Head of caudate nucleus (tissue), 42 donors: ENCODE results near the gene SULT1C4.

Experiments used
- DNase-seq, 42 donors: peaks; one replicate each; pipeline versions ENCODE4 v3.0.0 to v3.0.0-alpha.2; 2020 to 2021; ENCODE audit warnings: mixed read lengths in 7 of 42
- intact Hi-C: fragments of 100-400 bp; cut with DNase I; formaldehyde crosslinking; loops from one replicate; pipeline ENCODE4 v1.15.0; 2022

SULT1C4 gene

DNA sequence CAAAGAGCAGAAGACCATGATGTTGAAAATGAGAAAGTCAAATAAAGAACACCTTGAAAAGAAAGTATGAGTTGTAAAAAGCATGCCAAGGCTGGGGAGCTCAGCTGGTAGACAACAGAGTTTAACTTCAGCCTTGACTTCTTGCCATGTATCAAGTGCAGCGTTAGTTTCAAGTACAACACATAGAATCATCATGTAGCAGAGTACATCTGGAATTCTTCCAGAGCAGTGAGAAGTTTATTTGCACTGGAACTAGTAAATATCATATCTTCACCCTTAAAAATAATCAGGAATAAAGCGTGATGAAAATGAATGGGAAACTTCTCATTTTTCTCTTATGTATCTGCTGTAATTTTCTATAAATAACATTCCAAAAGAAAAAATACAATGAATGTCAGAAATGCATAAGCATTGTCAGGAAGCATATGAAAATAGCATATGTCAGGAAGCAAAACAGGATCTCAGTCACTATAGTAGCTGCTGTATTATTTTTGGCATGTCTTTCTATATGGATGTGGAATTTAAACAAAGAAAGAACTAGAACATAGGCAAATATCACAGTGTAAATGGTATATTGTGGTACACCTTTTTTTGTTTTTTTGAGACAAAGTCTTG lies 10.1 kb upstream of the SULT1C4 start:
- no peak for DNase-seq

DNA sequence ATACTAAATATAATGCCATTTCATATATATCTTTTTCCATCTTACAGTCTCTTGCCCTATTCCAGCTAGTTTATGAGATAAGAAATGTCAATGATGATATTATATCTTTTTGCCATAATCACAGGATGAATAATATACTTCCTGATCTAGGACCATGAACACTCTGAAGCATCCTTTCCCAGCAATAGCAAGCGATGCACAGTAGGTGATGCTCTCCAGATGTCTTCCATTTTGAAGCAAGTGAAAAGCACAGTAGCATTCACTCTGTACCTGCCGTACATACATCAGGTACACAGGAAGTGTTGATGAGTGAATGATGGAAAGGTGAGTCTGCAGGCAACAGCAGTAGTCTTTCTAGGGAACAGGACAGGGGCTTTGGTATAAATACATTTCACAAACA lies 8.6 kb upstream of the SULT1C4 start:
- no peak for DNase-seq
- intact Hi-C loops, result no loop called here

More for the DNA sequence above, 10.1 kb upstream of the SULT1C4 start:
- intact Hi-C loops, result no loop called here

DNA sequence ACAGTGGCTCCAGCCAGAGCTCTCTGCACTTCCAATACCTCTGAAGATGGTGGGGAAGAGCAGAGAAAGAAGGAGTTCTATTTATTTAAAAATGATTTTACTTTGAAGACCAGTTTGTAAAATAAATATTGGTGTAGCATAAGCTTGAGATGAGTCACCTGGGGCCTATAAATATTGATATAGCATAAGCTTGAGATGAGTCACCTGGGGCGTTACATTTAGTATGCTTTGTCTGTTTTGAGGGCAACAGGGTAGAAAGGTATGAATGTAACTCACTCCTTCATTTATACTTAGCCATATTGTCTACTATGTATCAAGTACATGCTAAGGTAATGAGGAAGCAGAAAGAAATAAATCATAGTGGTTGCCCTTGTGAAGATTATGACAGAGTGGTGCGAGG lies 7.7 kb upstream of the SULT1C4 start:
- DNase-seq, result no peak
- intact Hi-C loops, result no loop called here

DNA sequence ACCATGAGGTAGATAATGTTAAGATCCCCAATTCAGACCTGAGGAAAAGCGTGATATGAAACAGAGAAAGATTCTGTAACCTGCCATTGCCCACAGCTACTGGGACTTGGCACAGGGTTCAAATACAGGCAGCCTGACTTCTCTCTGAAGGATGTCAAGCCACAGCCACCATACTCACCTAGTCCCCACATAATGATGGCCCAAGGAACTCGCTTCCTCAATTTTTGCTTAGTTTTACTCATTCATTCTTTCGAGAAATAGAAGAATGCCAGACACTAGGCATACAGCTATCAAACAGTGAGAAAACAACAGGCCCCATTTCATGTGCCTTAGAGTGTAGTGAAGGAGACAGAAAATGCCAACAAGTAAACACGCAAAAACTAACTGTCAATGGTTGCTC lies 980 bp upstream of the SULT1C4 start:
- DNase-seq, result no peak
- intact Hi-C loops, result no loop called here

DNA sequence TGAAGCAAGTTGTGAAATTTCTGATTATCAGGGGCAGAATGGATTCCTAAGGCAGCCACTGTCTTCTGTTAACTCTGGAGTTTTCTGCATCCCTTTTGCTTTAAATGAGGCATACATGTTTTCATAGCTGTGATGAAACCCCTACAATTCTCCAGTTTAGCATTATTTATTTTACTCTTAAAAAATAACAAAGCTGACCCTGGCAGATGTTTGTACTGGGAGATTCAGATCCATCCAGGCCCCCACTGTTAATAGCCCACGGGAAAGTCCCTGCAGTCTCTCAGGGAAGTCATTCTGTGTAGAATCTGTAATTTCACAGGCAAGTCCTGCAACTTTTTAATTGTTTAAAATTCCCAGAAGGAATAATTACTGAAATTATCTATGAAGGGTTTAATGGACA lies 353 bp upstream of the SULT1C4 start:
- intact Hi-C loops, result no loop called here
- no peak for DNase-seq

DNA sequence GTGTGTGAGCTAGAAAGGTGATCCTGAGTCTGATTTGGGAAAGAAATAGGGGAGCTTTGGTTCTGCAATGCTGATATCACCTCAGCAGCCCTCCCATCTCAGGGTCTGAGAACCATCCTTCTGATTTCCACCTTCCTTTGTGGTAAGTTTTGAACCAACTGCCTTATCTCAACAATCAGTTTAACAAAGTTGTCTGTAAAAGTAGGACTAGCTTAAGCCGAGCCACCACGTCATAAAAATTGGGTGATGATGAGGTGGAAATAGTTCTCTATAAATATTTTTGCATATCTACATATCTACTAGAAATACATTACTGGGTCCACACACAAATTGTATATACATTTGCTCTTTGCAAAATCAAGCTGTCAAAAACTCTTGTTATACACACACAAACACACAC lies 1.1 kb downstream of the SULT1C4 start:
- no peak for DNase-seq
- intact Hi-C loops, result no loop called here

DNA sequence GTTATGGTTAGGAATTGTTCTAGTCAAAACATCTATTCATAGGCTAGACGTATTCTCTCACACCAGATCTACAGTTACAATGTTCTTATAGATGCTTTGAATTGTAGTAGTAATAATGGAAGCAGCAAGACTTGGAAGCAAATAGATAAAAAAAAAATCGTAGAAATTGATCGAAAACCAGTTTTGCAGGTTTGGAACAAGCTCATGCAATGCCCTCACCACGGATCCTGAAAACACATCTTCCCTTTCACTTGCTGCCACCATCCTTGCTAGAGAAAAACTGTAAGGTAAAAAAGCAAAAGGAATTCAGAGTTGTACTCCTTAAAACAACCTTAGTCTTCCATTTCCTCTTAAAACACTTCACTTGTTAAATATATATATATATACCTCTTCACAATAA lies 4.4 kb downstream of the SULT1C4 start:
- DNase-seq, result no peak
- intact Hi-C loops, result no loop called here

DNA sequence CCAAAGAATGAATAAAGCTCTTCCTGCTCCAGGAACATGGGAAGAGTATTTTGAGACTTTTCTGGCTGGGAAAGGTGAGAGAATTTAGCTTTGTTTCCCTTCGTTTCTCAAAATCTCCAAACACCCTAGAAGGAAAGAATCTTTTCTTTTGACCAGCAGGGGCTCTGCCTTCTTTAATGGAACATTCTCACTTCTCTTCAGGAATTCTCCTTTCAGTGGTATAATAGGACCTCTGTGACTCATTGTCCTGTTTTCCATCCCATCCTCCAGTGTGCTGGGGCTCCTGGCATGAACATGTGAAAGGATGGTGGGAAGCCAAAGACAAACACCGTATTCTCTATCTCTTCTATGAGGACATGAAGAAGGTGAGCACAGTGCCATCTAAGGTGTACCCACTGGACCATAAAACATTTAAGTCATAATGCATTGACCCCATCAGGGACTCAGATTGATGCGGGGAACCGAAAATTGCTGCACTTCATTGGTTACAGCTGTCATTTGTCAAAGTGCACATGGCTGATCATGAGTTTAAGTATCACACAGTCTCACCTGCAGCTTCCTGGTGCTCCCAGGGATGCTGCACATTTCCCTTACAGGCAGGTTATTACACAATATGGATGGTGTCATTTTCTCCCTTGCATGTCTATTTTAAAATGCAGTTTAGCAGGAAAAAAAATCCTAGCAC lies 5.5 kb downstream of the SULT1C4 start:
- intact Hi-C loops, result no loop called here
- no peak for DNase-seq

DNA sequence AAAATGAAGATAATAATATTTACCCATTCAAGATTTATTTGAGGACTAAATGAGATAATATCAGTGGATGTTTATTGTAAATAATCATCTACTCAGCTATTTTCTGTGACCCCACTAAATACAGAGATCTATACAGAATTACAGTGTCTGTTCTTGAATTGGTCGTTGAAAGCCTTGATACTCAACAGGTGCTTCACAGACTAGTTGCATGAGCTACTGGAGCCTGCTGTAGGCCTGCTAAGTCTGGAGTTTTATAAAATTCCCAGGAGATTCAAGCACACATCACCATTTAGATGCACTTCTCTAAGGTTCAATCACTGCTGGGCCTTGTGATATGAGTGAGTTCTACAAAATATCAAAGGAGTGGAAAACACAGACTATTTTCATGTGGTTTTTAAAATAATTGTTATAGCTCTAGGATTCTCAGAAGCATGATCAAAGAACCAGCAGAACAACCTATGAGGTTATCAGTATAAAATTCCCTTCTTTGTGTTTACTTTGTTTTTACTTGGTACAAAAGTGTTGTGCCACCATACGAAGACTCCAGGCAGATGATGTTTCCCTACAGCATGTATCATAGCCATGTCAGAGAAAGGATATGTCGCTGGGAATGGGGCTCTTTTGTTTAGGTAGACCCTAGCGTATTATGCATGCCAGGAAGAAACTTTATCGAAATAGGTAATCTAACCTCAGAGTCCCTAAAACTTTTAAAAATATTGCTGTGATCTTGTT lies 7.1 kb downstream of the SULT1C4 start:
- DNase-seq, result no peak
- intact Hi-C loops, result no loop called here

DNA sequence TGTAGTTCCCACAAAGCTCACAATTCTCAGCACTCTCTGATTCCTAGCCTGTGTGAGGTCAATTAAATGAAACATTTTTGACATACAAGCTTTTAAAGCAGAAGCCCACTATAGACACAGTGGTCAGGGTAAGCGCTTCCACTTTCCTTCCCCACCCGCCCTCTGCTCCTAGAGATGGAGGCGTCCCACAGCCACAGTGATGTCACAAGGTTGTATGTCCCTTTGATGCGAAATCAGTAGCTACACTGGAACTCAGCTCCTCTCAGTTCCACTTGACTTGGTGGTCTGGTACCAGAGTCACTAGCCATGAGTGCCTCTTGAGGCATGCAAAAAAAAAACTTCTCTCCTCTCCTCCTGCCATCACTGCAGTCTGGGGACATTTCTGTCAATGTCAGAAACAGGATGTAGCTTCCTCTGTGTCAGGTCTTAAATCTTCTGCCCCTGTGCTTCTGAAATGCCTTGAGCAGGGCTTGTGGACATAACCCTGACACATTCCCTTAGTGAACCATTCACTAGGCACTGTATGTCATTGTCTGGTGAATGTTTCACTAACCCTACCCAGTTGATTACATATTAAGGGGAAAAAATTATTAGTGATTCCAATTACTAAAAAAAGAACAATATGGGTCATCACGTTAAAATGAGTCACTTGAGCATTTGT lies 7.8 kb downstream of the SULT1C4 start:
- intact Hi-C loops, result no loop called here
- DNase-seq, result no peak

DNA sequence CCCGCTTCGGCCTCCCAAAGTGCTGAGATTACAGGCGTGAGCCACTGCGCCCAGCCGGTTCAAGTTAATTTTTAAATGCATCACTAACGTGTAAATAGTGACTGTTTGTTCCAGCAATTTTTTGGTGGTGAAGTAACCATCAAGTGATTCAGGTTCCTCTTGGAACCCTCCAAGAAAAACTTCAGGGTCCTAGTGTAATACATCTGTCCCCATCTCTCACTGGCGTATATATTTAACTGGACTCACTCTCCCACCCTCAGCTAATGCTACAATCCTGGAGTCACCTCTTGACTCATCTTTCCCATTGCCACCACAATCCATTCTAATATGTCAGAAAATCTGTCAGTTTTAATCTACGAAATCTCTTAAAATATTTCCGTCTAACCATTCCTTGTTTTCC lies 10.3 kb downstream of the SULT1C4 start:
- intact Hi-C loops, result no loop called here

DNA sequence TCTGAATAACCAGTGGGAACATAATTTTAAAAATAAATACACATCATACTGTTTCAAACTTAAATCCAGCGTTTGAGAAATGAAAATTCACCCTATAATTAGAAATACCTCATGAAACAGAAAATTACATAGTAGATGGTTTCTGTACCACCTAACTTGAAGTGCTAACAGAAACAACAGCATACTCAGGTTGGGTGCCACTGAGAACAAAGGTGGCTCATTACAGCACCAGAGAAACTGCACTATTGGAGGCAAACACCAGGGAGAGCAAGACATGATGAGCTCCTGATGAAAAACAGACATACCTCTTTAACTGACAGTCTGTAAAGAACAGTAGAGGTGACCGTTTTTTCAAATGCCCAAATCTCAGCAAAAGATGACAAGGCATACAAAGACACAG lies 12.6 kb downstream of the SULT1C4 start:
- DNase-seq, result no peak
- intact Hi-C loops, result no loop called here

More for the DNA sequence above, 10.3 kb downstream of the SULT1C4 start:
- no peak for DNase-seq

DNA sequence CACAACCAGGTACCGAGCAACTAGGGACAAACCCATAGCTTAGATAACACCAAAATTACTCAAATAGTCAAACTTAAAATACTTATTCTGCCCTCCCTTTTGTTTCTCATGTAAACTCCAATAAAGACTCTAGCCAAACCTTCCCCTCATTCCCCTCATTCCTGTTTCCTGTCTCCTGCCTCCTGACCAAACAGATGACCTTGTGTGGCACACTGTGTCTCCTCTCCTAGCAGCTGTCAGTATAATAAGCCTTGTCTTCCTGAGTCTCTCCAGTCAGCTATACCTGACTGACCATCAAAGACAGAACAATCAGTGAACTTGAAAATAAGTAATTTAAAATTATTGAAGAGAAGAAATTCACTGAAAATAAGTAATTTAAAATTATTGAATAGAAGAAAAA lies 14.3 kb downstream of the SULT1C4 start:
- DNase-seq, result no peak
- intact Hi-C loops, result no loop called here

DNA sequence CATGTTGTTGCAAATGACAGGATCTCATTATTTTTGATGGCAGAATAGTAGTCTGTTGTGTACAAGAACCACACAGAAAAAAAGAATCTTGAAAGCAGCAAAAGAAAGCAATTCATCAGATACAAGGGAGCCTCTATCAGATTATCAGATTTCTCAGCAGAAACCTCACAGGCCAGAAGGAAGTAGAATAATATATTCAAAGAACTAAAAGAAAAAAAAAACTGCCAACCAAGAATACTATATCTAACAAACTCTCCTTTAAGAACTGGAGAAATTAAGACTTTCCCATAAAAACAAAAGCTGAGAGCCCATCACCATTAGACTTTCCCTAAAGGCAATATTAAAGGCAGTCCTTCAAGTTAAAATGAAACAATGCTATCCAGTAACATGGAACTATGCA lies 15.4 kb downstream of the SULT1C4 start:
- intact Hi-C loops, result no loop called here
- DNase-seq, result no peak

DNA sequence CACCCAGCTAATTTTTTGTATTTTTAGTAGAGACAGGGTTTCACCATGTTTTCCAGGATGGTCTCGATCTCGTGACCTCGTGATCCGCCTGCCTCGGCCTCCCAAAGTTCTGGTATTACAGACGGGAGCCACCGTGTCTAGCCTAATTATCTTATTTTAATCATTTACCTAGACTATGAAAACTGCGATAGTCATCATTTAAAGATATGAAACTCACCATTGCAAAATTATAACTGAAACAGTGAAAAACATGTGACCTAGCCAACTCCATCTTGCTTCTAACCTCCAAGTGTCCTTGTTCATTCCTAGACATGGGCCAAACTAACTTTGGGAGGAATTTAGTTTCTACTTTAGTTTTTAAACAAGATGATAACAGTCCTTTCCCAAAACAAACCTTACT lies 17.4 kb downstream of the SULT1C4 start:
- intact Hi-C loops, result no loop called here

DNA sequence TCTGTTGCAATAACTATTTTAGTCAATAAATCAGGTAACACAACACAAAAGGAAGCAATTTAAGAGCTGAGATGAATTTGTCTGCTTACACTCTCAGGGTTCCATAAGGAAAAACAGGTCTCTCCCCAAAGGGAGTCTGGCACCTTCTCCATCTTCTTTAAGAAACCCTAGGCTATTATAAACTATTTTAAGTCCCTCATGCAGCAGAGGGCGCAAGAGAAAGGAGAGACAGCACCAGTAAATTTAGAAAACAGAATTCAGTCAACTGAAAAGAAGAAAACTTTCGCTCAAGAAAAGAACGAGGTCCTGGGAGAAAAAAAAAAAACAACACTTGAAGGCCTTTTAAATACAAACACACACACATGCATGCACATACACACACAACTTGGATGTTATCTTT lies 19.1 kb downstream of the SULT1C4 start:
- intact Hi-C loops, result no loop called here
- no peak for DNase-seq

More for the DNA sequence above, 17.4 kb downstream of the SULT1C4 start:
- no peak for DNase-seq

DNA sequence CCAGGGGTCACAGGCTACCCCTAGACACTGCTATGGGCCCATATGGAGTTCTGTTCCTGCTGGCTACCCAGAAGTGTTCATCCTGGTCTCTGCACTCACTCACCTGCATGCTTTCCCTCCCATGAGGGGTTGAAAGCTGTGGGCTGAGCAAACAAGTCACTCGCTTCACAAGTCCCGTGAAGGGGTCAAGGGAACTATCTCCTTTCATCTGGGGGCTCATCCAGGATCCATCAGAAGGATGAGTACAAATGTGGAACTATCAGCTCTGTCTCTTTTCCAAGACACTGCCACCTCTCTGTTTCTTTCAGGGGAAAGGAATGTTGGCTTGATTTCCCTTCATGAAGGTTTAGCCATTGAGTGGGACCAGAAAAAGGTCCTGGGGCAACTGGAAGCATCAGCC lies 21.7 kb downstream of the SULT1C4 start:
- intact Hi-C loops, result no loop called here
- no peak for DNase-seq

DNA sequence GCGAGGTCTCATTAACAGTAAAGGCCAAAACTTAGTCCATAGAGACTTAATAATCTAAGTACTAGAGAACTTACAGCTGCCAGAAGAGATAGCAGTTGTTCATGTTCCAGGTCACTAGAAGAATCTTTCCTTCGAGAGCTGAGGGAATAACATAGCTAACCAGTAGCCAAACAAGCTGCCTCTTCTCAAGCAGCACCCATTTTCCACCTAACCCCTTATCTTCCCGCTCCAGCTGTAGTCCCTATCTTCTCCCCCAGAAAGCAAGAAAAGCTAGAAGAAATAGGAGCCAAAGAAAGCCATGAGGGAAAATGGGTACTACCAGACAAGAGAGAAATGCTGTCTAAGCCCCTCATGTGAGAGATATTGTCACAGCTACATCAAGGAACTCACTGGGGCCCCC lies 24.0 kb downstream of the SULT1C4 start:
- no peak for DNase-seq
- intact Hi-C loops, result no loop called here

DNA sequence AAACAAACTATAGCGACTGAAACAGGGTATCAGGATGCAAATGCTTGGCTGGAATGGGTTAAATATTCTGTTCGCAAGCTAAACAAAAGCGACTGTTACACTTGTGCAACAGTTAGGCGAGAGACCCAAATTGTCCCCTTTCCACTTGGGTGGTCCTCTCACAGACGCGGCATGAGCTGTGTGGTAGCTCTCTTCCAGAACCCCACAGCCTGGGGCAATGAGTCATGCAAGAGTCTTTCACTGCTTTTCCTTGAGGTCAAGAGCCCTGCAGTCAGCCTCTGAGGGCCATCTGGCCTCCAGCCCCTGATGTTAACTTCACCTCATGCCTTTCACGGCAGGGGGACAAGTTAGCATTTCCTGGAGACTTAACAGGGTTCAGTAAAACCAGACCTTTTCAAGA lies 25.7 kb downstream of the SULT1C4 start:
- DNase-seq, result peak in 2 of 42 donors; percentile 14 to 44
- intact Hi-C loops, result no loop called here

DNA sequence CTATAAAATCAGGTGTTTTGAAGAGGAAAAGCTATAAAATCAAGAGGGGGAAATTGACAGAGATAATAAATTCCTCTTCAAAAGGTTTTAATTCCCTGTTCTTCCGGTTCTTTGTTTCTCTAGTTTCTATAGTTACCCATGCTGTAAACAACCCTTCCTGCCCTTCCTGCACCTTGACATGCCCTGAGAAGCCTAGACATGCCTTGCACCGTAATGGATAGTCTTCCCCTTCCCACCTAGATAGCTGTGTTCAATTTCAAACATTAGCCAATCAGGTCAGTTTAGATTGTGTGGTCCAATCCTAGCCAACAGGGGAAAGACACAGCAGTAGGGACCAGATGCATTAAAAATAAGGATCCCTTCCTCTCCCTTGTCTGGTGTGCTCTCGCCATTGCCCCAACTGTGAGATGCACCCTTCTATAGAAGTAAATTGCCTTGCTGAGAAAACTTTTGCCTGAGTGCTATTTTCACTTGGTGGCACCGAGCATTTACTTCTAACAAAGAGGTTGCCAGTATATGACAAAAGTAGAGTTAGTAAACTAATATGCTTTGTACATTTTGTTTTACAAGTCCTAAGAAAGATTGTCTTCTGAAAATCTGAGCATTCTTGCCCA lies 27.1 kb downstream of the SULT1C4 start:
- no peak for DNase-seq
- intact Hi-C loops, result no loop called here
